Osteocyte (in vitro differentiated cells): ENCODE results near the gene SLC9A8. TPM values are rescaled to one million over a fixed set of nuclear protein-coding genes. Genes with fewer than 3 reads are reported as not detected.
"Not testable (repeated sequence)": the region's sequence is repeated elsewhere in the genome, so short reads cannot be mapped to it uniquely, and the experiment has no call there.

Experiments
- DNase-seq: peaks from one replicate; pipeline ENCODE4 v3.0.0; 2021; ENCODE audit warnings: mixed read lengths; ENCODE audit not compliant: unreplicated experiment; ENCODE audit errors: extremely low spot score
- H3K27ac Mint-ChIP-seq: one replicate; pipeline ENCODE4 v1.8.0; 2021; ENCODE audit warnings: mild to moderate bottlenecking, mixed read lengths; ENCODE audit not compliant: unreplicated experiment
- H3K27me3 Mint-ChIP-seq: one replicate; pipeline ENCODE4 v1.8.0; 2021; ENCODE audit warnings: mixed read lengths; ENCODE audit not compliant: unreplicated experiment
- H3K36me3 Mint-ChIP-seq: one replicate; pipeline ENCODE4 v1.8.0; 2021; ENCODE audit warnings: mixed read lengths; ENCODE audit not compliant: unreplicated experiment
- H3K4me1 Mint-ChIP-seq: one replicate; pipeline ENCODE4 v1.8.0; 2021; ENCODE audit warnings: mixed read lengths; ENCODE audit not compliant: unreplicated experiment
- H3K4me3 Mint-ChIP-seq: one replicate; pipeline ENCODE4 v1.8.0; 2021; ENCODE audit warnings: mild to moderate bottlenecking, moderate library complexity, mixed read lengths; ENCODE audit not compliant: unreplicated experiment
- H3K9me3 Mint-ChIP-seq: one replicate; pipeline ENCODE4 v1.8.0; 2021; ENCODE audit warnings: mixed read lengths; ENCODE audit not compliant: unreplicated experiment
- CTCF ChIP-seq: fragments of 200-600 bp; sonication (generic); IDR thresholded peaks from 2 replicates; pipeline ENCODE4 v1.5.0; 2021; ENCODE audit warnings: antibody characterized with exemption, mild to moderate bottlenecking, moderate library complexity
- total RNA-seq: library from RNA; stranded (reverse); gene quantifications from 2 replicates; pipeline ENCODE4 v1.2.1, GENCODE V29; 2021

The SLC9A8 gene
- total RNA-seq, 1 donor from 2014 or later: 10.9 TPM

GRCh38 chr20:49775229-49775693 lies 37.4 kb upstream of the SLC9A8 start:
- no peaks in the 10 kb centered on the region for H3K9me3 Mint-ChIP-seq
- no peak overlapping the region for H3K4me3 Mint-ChIP-seq
- peak overlapping the region; percentile 58 for H3K27ac Mint-ChIP-seq
- no peak for DNase-seq
- TF ChIP-seq CTCF: no peak
- no peaks in the 10 kb centered on the region for H3K36me3 Mint-ChIP-seq
- H3K4me1 Mint-ChIP-seq: peaks cover 29% of the 10 kb centered on the region
- no peaks in the 10 kb centered on the region for H3K27me3 Mint-ChIP-seq

GRCh38 chr20:49779972-49780371 lies 32.7 kb upstream of the SLC9A8 start:
- Mint-ChIP-seq H3K36me3 (no peaks in the 10 kb centered on the region), H3K9me3 (no peaks in the 10 kb centered on the region), H3K4me1 (peaks cover 17% of the 10 kb centered on the region), H3K27ac (no peak overlapping the region), H3K4me3 (no peak overlapping the region), H3K27me3 (no peaks in the 10 kb centered on the region)
- DNase-seq: no peak
- TF ChIP-seq CTCF: no peak

GRCh38 chr20:49781676-49782075 lies 31.0 kb upstream of the SLC9A8 start:
- Mint-ChIP-seq H3K36me3 (no peaks in the 10 kb centered on the region), H3K4me1 (peaks cover 3% of the 10 kb centered on the region), H3K27ac (no peak overlapping the region), H3K4me3 (no peak overlapping the region), H3K9me3 (no peaks in the 10 kb centered on the region), H3K27me3 (no peaks in the 10 kb centered on the region)
- no peak for TF ChIP-seq CTCF
- no peak for DNase-seq

DNA sequence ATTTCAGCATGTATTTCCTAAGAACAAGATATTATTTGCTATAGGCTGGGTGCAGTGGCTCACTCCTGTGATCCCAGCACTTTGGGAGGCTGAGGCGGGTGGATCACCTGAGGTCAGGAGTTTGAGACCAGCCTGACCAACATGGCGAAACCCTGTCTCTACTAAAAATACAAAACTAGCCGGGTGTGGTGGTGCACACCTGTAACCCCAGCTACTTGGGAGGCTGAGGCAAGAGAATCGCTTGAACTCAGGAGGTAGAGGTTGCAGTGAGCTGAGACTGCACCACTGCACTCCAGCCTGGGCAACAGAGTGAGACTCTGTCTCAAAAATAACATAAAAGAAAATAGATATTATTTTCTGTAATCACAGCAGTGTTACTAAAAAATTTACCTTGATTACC lies 30.2 kb upstream of the SLC9A8 start:
- H3K36me3 Mint-ChIP-seq, H3K9me3 Mint-ChIP-seq, H3K27ac Mint-ChIP-seq, H3K4me1 Mint-ChIP-seq, DNase-seq, H3K4me3 Mint-ChIP-seq, H3K27me3 Mint-ChIP-seq: not testable (repeated sequence)

DNA sequence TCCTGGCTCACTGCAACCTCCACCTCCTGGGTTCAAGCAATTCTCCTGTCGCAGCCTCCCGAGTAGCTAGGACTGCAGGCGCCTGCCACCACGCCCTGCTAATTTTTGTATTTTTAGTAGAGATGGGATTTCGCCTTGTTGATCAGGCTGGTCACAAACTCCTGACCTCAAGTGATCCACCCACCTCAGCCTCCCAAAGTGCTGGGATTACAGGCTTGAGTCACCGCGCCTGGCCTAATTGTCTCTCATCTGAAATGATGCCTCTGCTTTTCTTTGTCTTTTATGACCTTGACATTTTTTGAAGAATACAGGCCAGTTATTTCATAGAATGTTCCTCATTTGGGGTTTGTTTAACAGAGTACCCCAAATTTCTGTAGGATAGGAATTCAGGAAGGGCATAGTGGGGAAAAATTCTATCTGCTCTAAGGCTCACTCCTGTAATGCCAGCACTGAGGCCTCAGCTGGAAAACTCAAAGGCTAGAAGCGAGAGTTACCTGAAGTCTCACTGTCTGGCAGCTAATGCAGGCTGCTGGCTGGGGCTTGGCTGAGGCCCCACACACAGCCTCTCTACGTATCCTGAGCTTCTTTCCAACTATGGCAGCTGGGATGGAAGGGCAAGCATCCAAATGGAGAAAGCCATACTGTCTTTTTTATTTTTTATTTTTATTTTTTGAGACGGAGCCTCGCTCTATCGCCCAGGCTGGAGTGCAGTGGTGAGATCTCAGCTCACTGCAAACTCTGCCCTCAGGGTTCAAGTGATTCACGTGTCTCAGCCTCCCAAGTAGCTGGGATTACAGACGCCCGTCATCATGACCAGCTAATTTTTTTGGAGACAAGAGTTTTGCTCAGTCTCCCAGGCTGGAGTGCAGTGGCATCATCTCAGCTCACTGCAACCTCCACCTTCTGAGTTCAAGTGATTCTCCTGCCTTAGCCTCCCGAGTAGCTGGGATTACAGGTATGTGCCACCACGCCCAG lies 29.3 kb upstream of the SLC9A8 start:
- not testable (repeated sequence) for H3K9me3 Mint-ChIP-seq, H3K4me3 Mint-ChIP-seq, H3K27ac Mint-ChIP-seq, H3K36me3 Mint-ChIP-seq, H3K27me3 Mint-ChIP-seq, DNase-seq, H3K4me1 Mint-ChIP-seq

DNA sequence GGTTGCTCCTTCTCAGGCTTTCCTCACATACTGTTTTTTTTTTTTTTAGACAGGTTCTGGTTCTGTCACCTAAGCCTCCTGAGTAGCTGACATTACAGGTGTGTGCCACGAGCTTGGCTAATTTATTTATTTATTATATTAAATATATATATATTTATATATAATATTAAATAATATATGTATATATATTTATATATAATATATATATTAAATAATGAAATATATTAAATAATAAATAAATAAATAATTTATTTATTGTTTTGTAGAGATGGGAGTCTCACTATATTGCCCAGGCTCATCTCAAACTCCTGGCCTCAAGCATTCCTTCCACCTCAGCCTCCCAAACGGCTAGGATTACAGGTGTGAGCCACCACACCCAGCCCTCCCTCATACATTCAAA lies 28.3 kb upstream of the SLC9A8 start:
- H3K9me3 Mint-ChIP-seq: no peaks in the 10 kb centered on the region
- no peaks in the 10 kb centered on the region for H3K4me1 Mint-ChIP-seq
- DNase-seq: no peak
- H3K36me3 Mint-ChIP-seq: no peaks in the 10 kb centered on the region
- H3K27me3 Mint-ChIP-seq: no peaks in the 10 kb centered on the region
- H3K4me3 Mint-ChIP-seq: no peak overlapping the region
- no peak for TF ChIP-seq CTCF
- no peak overlapping the region for H3K27ac Mint-ChIP-seq
